DND-41 (cell line): ENCODE measurements around the gene USP5.

ENCODE experiments used
- ATAC-seq: fragments of 200-7000 bp; cut with Tn5 transposase; 3 replicates; pipeline ENCODE4 v1.9.1; 2021; ENCODE audit warnings: low read depth; ENCODE audit not compliant: insufficient read depth
- DNase-seq: peaks from one replicate; pipeline ENCODE4 v3.0.0-alpha.2; 2020
- H2AFZ ChIP-seq: 2 replicates; pipeline ENCODE4 v1.6.0; 2012; ENCODE audit warnings: low read depth, low read length
- H3K27ac ChIP-seq: 2 replicates; pipeline ENCODE4 v1.5.1; 2012; ENCODE audit warnings: low read length, inconsistent platforms
- H3K27me3 ChIP-seq: fragments of 200-600 bp; sonication (generic); 2 replicates; pipeline ENCODE4 v1.6.0; 2012; ENCODE audit warnings: low read length, mild to moderate bottlenecking, inconsistent platforms; ENCODE audit not compliant: insufficient read depth, poor library complexity
- H3K36me3 ChIP-seq: 2 replicates; pipeline ENCODE4 v1.5.1; 2012; ENCODE audit warnings: low read length, inconsistent platforms; ENCODE audit not compliant: insufficient read depth
- H3K4me1 ChIP-seq: 2 replicates; pipeline ENCODE4 v1.5.1; 2012; ENCODE audit warnings: mild to moderate bottlenecking, low read length; ENCODE audit not compliant: insufficient read depth
- H3K4me2 ChIP-seq: 2 replicates; pipeline ENCODE4 v1.6.0; 2012; ENCODE audit warnings: mild to moderate bottlenecking, moderate library complexity, low read length, inconsistent platforms; ENCODE audit not compliant: insufficient read depth
- H3K4me3 ChIP-seq, 2 experiments: fragments of 200-600 bp in 1 of 2; shearing (Covaris generic) in 1 of 2; 2 replicates each; pipeline ENCODE4 v1.5.1; 2012 to 2016; ENCODE audit warnings: inconsistent platforms in 2 of 2, low read length in 2 of 2, mild to moderate bottlenecking in 2 of 2, low read depth in 1 of 2, moderate library complexity in 1 of 2
- H3K79me2 ChIP-seq: 2 replicates; pipeline ENCODE4 v1.6.0; 2012; ENCODE audit warnings: low read length, inconsistent platforms; ENCODE audit not compliant: insufficient read depth
- H3K9ac ChIP-seq: 2 replicates; pipeline ENCODE4 v1.6.0; 2012; ENCODE audit warnings: low read depth, mild to moderate bottlenecking, inconsistent platforms, low read length, moderate library complexity
- H3K9me3 ChIP-seq: 2 replicates; pipeline ENCODE4 v1.5.1; 2012; ENCODE audit warnings: low read length, moderate library complexity, mild to moderate bottlenecking, inconsistent platforms; ENCODE audit not compliant: insufficient read depth, severe bottlenecking
- H4K20me1 ChIP-seq: 2 replicates; pipeline ENCODE4 v1.6.0; 2012; ENCODE audit warnings: low read length; ENCODE audit not compliant: insufficient read depth
- EZH2 ChIP-seq: IDR thresholded peaks from 3 replicates; pipeline ENCODE4 v1.6.1; 2012; ENCODE audit warnings: borderline replicate concordance, low read depth, mild to moderate bottlenecking, moderate library complexity, low read length, inconsistent platforms; ENCODE audit not compliant: severe bottlenecking
- TF ChIP-seq, protein P1 (sequence below): IDR thresholded peaks from 2 replicates; pipeline ENCODE4 v1.5.1; 2012; ENCODE audit warnings: borderline replicate concordance, low read length, moderate library complexity, mild to moderate bottlenecking; ENCODE audit not compliant: poor library complexity, severe bottlenecking; ENCODE audit errors: extremely low read depth

USP5 gene

DNA sequence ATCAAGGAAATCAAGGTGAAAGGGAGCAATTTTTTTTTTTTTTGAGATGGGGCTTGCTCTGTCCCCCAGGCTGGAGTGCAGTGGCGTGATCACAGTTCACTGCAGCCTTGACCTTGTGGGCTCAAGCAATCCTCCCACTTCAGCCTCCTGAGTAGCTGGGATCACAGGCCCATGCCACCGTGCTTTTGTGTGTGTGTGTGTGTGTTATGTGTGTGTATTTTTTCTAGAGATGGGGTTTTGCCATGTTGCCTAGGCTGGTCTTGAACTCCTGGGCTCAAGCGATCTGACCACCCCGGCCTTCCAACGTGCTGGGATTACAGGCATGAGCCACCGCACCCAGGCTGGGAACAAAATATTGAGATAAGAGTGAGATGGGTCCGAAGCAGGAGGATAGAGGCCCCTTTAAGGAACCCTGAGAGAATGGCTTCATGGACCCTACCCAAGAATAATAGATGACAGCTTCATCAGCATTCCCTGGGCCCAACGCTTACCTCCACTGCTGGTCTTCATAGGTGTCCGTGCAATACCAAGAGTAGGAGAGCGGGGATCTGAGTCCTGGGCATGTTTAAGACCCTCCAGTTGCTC, 1.9 kb upstream of the USP5 start:
- H2AFZ ChIP-seq, result no peak overlapping the region
- peak overlapping the region; percentile 81 for H3K9ac ChIP-seq
- peak overlapping the region; percentile 99 for H3K27ac ChIP-seq
- ATAC-seq (no peak), DNase-seq (no peak)
- peak overlapping the region; percentile 73 to 87 for H3K4me3 ChIP-seq
- no peak for TF ChIP-seq EZH2
- TF ChIP-seq, protein P1, sequence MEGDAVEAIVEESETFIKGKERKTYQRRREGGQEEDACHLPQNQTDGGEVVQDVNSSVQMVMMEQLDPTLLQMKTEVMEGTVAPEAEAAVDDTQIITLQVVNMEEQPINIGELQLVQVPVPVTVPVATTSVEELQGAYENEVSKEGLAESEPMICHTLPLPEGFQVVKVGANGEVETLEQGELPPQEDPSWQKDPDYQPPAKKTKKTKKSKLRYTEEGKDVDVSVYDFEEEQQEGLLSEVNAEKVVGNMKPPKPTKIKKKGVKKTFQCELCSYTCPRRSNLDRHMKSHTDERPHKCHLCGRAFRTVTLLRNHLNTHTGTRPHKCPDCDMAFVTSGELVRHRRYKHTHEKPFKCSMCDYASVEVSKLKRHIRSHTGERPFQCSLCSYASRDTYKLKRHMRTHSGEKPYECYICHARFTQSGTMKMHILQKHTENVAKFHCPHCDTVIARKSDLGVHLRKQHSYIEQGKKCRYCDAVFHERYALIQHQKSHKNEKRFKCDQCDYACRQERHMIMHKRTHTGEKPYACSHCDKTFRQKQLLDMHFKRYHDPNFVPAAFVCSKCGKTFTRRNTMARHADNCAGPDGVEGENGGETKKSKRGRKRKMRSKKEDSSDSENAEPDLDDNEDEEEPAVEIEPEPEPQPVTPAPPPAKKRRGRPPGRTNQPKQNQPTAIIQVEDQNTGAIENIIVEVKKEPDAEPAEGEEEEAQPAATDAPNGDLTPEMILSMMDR, result no peak
- no peaks in the 10 kb centered on the region for H3K9me3 ChIP-seq
- peaks cover 27% of the 10 kb centered on the region for H4K20me1 ChIP-seq
- H3K4me1 ChIP-seq, result peaks cover 37% of the 10 kb centered on the region
- H3K36me3 ChIP-seq, result peaks cover 57% of the 10 kb centered on the region
- H3K27me3 ChIP-seq, result no peaks in the 10 kb centered on the region
- peak overlapping the region; percentile 95 for H3K4me2 ChIP-seq
- peaks cover 49% of the 10 kb centered on the region for H3K79me2 ChIP-seq

DNA sequence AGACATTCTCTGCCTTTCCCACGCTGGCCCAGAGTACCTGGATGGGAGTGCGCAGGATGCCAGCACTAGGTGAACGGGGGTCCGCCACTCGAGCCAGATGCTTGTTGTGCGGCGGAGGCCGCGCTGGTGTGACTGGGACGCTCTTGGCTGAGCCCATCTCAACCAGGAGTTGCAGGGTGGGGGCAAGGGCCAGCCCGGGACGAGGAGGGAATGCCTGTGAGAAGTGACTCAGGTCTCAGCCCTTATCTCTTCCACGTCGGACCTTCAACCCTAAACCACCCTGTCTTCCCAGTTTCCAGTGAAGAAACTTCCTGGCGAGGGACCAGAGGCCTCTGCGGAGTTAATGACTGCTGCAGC, 1.2 kb upstream of the USP5 start:
- Histone ChIP-seq H3K79me2 (peaks cover 57% of the 10 kb centered on the region), H3K4me2 (peak overlapping the region; percentile 95), H3K9ac (peak overlapping the region; percentile 81), H3K27me3 (no peaks in the 10 kb centered on the region), H3K36me3 (peaks cover 64% of the 10 kb centered on the region), H2AFZ (peak overlapping the region; percentile 51), H3K9me3 (no peaks in the 10 kb centered on the region), H4K20me1 (peaks cover 29% of the 10 kb centered on the region), H3K4me1 (peaks cover 37% of the 10 kb centered on the region), H3K4me3 (peak overlapping the region; percentile 73 to 87), H3K27ac (peak overlapping the region; percentile 99)
- ATAC-seq (no peak), DNase-seq (no peak)
- TF ChIP-seq, protein P1, result no peak
- TF ChIP-seq EZH2, result no peak

DNA sequence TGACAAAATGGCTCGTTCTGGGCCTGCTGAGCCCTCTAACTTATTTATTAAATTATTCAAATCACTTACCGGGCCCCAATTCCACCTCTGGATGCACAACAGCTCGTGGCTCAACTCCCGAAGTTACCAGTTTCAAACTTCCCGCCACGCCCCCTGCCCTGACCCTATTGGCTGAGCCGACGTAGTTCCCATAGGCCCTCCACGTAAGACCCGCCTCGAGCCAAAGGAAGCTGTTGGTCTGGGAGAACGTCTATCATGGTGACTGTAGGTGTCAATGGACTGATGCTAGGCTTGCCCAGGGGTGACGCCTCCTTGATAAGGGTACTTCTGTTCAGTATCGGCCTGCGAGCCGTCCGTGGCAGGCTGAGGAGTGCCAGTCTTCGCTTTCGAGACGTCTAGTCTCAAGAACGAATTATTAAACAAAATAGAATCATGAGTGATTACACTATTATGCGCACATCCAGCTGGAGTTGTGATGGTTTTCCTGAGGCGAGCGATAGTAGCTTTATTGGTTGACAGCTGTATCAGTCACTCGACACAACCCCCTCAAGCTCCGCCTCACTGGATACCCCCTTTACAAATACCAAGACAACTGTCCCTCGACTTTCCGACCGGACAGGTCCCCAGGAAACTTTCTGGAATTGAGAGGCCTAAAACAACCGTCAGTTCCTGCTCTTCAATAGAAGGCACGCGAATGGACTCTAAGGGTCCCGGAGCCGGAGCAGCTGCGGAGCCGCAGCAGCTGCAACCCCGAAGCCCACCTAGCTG, 613 bp upstream of the USP5 start, which contains the start of gene CDCA3:
Gene CDCA3, minus strand, starts transcription at position 134 of the 768 bp plus-strand sequence. CDS start 334 bp downstream, outside the sequence.
- TF ChIP-seq, protein P1, result no peak
- no peak for TF ChIP-seq EZH2
- H2AFZ ChIP-seq, result peak within 1 kb of the TSS; percentile 92
- ATAC-seq (peak; percentile 70), DNase-seq (peak; percentile 98)
- no peaks in the 10 kb centered on the region for H3K27me3 ChIP-seq
- peaks cover 59% of the 10 kb centered on the region for H3K79me2 ChIP-seq
- peaks cover 29% of the 10 kb centered on the region for H4K20me1 ChIP-seq
- H3K36me3 ChIP-seq, result peaks cover 69% of the 10 kb centered on the region
- H3K4me1 ChIP-seq, result peaks cover 37% of the 10 kb centered on the region
- H3K9ac ChIP-seq, result peak within 1 kb of the TSS; percentile 81
- peak within 1 kb of the TSS; percentile 73 to 87 for H3K4me3 ChIP-seq
- peak within 1 kb of the TSS; percentile 99 for H3K27ac ChIP-seq
- no peaks in the 10 kb centered on the region for H3K9me3 ChIP-seq
- peak within 1 kb of the TSS; percentile 95 for H3K4me2 ChIP-seq
